Neural crest cell (in vitro differentiated cells): ENCODE data around the gene FUCA1. TPM values are rescaled to one million over a fixed set of nuclear protein-coding genes. Genes with fewer than 3 reads are reported as not detected.
"Not testable (repeated sequence)": the region's sequence is repeated elsewhere in the genome, so short reads cannot be mapped to it uniquely, and the experiment has no call there.

Experiments
- DNase-seq: peaks from one replicate; pipeline ENCODE4 v3.0.0; 2021; ENCODE audit warnings: low read depth, mixed read lengths, low spot score
- H3K27ac Mint-ChIP-seq: one replicate; pipeline ENCODE4 v1.8.0; 2021; ENCODE audit warnings: mild to moderate bottlenecking, mixed read lengths; ENCODE audit not compliant: unreplicated experiment
- H3K27me3 Mint-ChIP-seq: 2 replicates; pipeline ENCODE4 v1.8.0; 2021; ENCODE audit warnings: low read depth, mild to moderate bottlenecking, mixed read lengths
- H3K36me3 Mint-ChIP-seq: 2 replicates; pipeline ENCODE4 v1.8.0; 2021; ENCODE audit warnings: low read depth, mild to moderate bottlenecking, mixed read lengths
- H3K4me1 Mint-ChIP-seq: 2 replicates; pipeline ENCODE4 v1.8.0; 2021; ENCODE audit warnings: mixed read lengths
- H3K4me3 Mint-ChIP-seq: one replicate; pipeline ENCODE4 v1.8.0; 2021; ENCODE audit warnings: mild to moderate bottlenecking, mixed read lengths
- H3K9me3 Mint-ChIP-seq: 2 replicates; pipeline ENCODE4 v1.8.0; 2021; ENCODE audit warnings: mixed read lengths
- CTCF ChIP-seq: fragments of 200-600 bp; sonication (generic); conservative IDR thresholded peaks from 2 replicates; pipeline ENCODE4 v1.5.0; 2021; ENCODE audit warnings: antibody characterized with exemption, mild to moderate bottlenecking
- total RNA-seq: library from RNA; stranded (reverse); gene quantifications from 2 replicates; pipeline ENCODE4 v1.2.1, GENCODE V29; 2021

Gene FUCA1
- total RNA-seq, 1 donor from 2014 or later, result 6.7 TPM

- no peak overlapping the region for H3K27ac Mint-ChIP-seq
- H3K9me3 Mint-ChIP-seq, result no peaks in the 10 kb centered on the region
- no peak overlapping the region for H3K4me3 Mint-ChIP-seq
- no peaks in the 10 kb centered on the region for H3K36me3 Mint-ChIP-seq
- H3K27me3 Mint-ChIP-seq, result peaks cover 56% of the 10 kb centered on the region
- DNase-seq, result no peak
- no peaks in the 10 kb centered on the region for H3K4me1 Mint-ChIP-seq
- no peak for TF ChIP-seq CTCF
These were observed 38.6 kb upstream of the FUCA1 start for GRCh38 chr1:23906731-23907130.

GRCh38 chr1:23905461-23906025 is 37.5 kb upstream of the FUCA1 start:
- Mint-ChIP-seq H3K4me1 (no peaks in the 10 kb centered on the region), H3K27me3 (peaks cover 68% of the 10 kb centered on the region), H3K9me3 (no peaks in the 10 kb centered on the region), H3K4me3 (peak overlapping the region; percentile 67), H3K27ac (no peak overlapping the region), H3K36me3 (no peaks in the 10 kb centered on the region)
- no peak for TF ChIP-seq CTCF
- no peak for DNase-seq

- no peaks in the 10 kb centered on the region for H3K4me1 Mint-ChIP-seq
- TF ChIP-seq CTCF, result no peak
- H3K9me3 Mint-ChIP-seq, result no peaks in the 10 kb centered on the region
- no peak overlapping the region for H3K4me3 Mint-ChIP-seq
- no peaks in the 10 kb centered on the region for H3K36me3 Mint-ChIP-seq
- peaks cover 73% of the 10 kb centered on the region for H3K27me3 Mint-ChIP-seq
- no peak for DNase-seq
- no peak overlapping the region for H3K27ac Mint-ChIP-seq
These were observed 36.8 kb upstream of the FUCA1 start for GRCh38 chr1:23904748-23905357.

- Mint-ChIP-seq H3K36me3 (no peaks in the 10 kb centered on the region), H3K27ac (no peak overlapping the region), H3K4me3 (no peak overlapping the region), H3K27me3 (peaks cover 77% of the 10 kb centered on the region), H3K9me3 (no peaks in the 10 kb centered on the region), H3K4me1 (no peaks in the 10 kb centered on the region)
- DNase-seq, result no peak
- no peak for TF ChIP-seq CTCF
These were observed 35.7 kb upstream of the FUCA1 start for GRCh38 chr1:23903754-23904153.

GRCh38 chr1:23902321-23903278 is 34.5 kb upstream of the FUCA1 start:
- Mint-ChIP-seq H3K27ac (no peak overlapping the region), H3K9me3 (no peaks in the 10 kb centered on the region), H3K4me1 (no peaks in the 10 kb centered on the region), H3K36me3 (no peaks in the 10 kb centered on the region), H3K27me3 (peaks cover 74% of the 10 kb centered on the region), H3K4me3 (no peak overlapping the region)
- no peak for TF ChIP-seq CTCF
- peak; percentile 12 for DNase-seq

GRCh38 chr1:23900017-23900416 is 31.9 kb upstream of the FUCA1 start:
- H3K4me3 Mint-ChIP-seq, H3K36me3 Mint-ChIP-seq, H3K27ac Mint-ChIP-seq, H3K9me3 Mint-ChIP-seq, H3K4me1 Mint-ChIP-seq, DNase-seq: not testable (repeated sequence)
- H3K27me3 Mint-ChIP-seq, result peaks cover 60% of the 10 kb centered on the region
